Astrocyte of the spinal cord (primary cell): ENCODE results near the gene DHX40.
A peak's percentile ranks its signal among the peaks of the same experiment; 100 is the strongest.
"Not testable (repeated sequence)": the region's sequence is repeated elsewhere in the genome, so short reads cannot be mapped to it uniquely, and the experiment has no call there.

Experiments
- DNase-seq: peaks from one replicate; pipeline ENCODE4 v3.0.0; 2011; ENCODE audit warnings: low read depth, low spot score
- H3K4me3 ChIP-seq: 2 replicates; pipeline ENCODE4 v1.5.1; 2011; ENCODE audit warnings: low read depth, mild to moderate bottlenecking, low read length, moderate library complexity
- CTCF ChIP-seq: IDR thresholded peaks from 2 replicates; pipeline ENCODE4 v1.5.1; 2012; ENCODE audit warnings: low read depth, mild to moderate bottlenecking, low read length, inconsistent platforms
- in situ Hi-C: cut with HindIII; loops from 2 replicates; pipeline ENCODE4 v1.10.0; 2017; ENCODE audit warnings: low sequenced_read_pairs

The DHX40 gene

GRCh38 chr17:59558953-59559352, 6.5 kb upstream of the DHX40 start:
- peak; percentile 17 for DNase-seq
- H3K4me3 ChIP-seq = no peak overlapping the region
- in situ Hi-C loops = no loop called here
- peak; percentile 22 for TF ChIP-seq CTCF

- in situ Hi-C loops = no loop called here
- DNase-seq = no peak
- no peak overlapping the region for H3K4me3 ChIP-seq
- peak; percentile 38 for TF ChIP-seq CTCF
Measured at GRCh38 chr17:59561042-59561441, 4.4 kb upstream of the DHX40 start.

- in situ Hi-C loops = no loop called here
- peak; percentile 81 for DNase-seq
- TF ChIP-seq CTCF = no peak
- peak overlapping the region; percentile 64 for H3K4me3 ChIP-seq
Measured at GRCh38 chr17:59565959-59566324, 532 bp downstream of the DHX40 start.

DNA sequence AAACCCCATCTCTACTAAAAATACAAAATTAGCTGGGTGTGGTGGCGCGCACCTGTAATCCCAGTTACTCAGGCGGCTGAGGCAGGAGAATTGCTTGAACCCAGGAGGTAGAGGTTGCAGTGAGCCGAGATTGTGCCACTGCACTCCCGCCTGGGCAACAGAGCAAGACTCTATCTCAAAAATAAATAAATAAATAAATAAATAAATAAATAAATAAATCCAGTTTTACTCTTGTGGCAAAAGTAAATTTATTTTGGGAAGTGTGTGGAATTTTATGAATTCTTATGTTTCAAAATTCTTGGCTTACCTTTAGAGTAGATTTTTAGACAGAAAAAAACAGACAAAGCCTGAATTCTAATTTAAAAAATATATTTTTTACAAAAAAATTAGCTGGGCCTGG, 3.7 kb downstream of the DHX40 start:
- in situ Hi-C loops, H3K4me3 ChIP-seq, DNase-seq: not testable (repeated sequence)

- no peak for TF ChIP-seq CTCF
- no peak overlapping the region for H3K4me3 ChIP-seq
- no peak for DNase-seq
- in situ Hi-C loops = no loop called here
Measured at GRCh38 chr17:59572301-59572924, 7.0 kb downstream of the DHX40 start.

GRCh38 chr17:59584168-59584567, 18.8 kb downstream of the DHX40 start:
- H3K4me3 ChIP-seq, in situ Hi-C loops, DNase-seq: not testable (repeated sequence)

DNA sequence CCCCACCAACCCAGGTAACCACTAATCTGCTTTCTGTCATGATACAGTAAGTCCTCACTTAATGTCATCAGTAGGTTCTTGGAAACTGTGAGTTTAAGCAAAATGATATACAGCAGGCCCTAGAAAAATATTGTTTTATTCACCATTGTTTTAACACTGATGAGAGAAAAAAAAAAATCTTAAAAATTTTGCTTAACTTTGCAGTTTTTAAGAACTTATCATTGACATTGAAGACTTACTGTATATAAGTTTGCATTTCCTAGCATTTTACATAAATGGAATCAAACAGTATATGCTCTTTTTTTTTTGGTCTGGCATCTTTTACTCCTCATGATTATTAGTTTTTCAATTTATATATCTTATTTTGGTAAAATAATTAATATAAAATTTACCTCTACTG, 34.8 kb downstream of the DHX40 start:
- no peak overlapping the region for H3K4me3 ChIP-seq
- in situ Hi-C loops = no loop called here
- no peak for DNase-seq
- no peak for TF ChIP-seq CTCF

GRCh38 chr17:59601130-59601529, 35.7 kb downstream of the DHX40 start:
- TF ChIP-seq CTCF = no peak
- DNase-seq = no peak
- in situ Hi-C loops = no loop called here
- H3K4me3 ChIP-seq = no peak overlapping the region
